Caki2 (cell line): ENCODE results near the gene TIRAP. TPM values are rescaled to one million over a fixed set of nuclear protein-coding genes. Genes with fewer than 3 reads are reported as not detected.
"Not testable (repeated sequence)": the region's sequence is repeated elsewhere in the genome, so short reads cannot be mapped to it uniquely, and the experiment has no call there.

Experiments
- DNase-seq: peaks from one replicate; pipeline ENCODE4 v3.0.0-alpha.2; 2015; ENCODE audit warnings: low read depth
- in situ Hi-C: cut with HindIII; loops from 2 replicates; pipeline ENCODE4 v1.10.0; 2016; ENCODE audit warnings: low sequenced_read_pairs, low pct_unique_long_range_greater_than_20kb, mixed read lengths
- total RNA-seq: library from RNA; depleted of rRNA; stranded (reverse); fragments of >200 nt; shearing (Covaris generic); gene quantifications from 2 replicates; pipeline ENCODE4 v1.2.3, GENCODE V29; 2014; ENCODE audit warnings: low replicate concordance

TIRAP gene
- total RNA-seq, 1 experiment from 2014 or later: 2.0 TPM

- DNase-seq: no peak
- in situ Hi-C loops: no loop called here
These were observed 1.6 kb upstream of the TIRAP start for GRCh38 chr11:126281245-126281644.

- in situ Hi-C loops: no loop called here
- no peak for DNase-seq
These were observed 1.2 kb upstream of the TIRAP start for GRCh38 chr11:126281666-126282175.

- in situ Hi-C loops: no loop called here
- no peak for DNase-seq
These were observed 545 bp upstream of the TIRAP start for GRCh38 chr11:126282361-126282735.

- in situ Hi-C loops: no loop called here
- peak; percentile 65 for DNase-seq
These were observed 1.9 kb downstream of the TIRAP start for GRCh38 chr11:126284829-126285228.

- in situ Hi-C loops: no loop called here
- DNase-seq: no peak
These were observed 5.3 kb downstream of the TIRAP start for GRCh38 chr11:126288237-126288636.

- DNase-seq: no peak
- in situ Hi-C loops: no loop called here
These were observed 8.0 kb downstream of the TIRAP start for GRCh38 chr11:126290887-126291286.

- in situ Hi-C loops: no loop called here
- DNase-seq: no peak
These were observed 10.8 kb downstream of the TIRAP start for GRCh38 chr11:126293726-126294125.

- DNase-seq: no peak
- in situ Hi-C loops: no loop called here
These were observed 14.1 kb downstream of the TIRAP start for GRCh38 chr11:126297004-126297403.

- DNase-seq: peak; percentile 78
- in situ Hi-C loops: no loop called here
These were observed 20.9 kb downstream of the TIRAP start, which contains the start of gene DCPS for GRCh38 chr11:126303623-126304456. TSS of gene DCPS (plus strand) at chr11:126304060. CDS start at chr11:126304081, 21 bp downstream.

GRCh38 chr11:126304457-126305075, 21.7 kb downstream of the TIRAP start:
- DNase-seq: no peak
- in situ Hi-C loops: no loop called here

GRCh38 chr11:126305699-126306098, 22.8 kb downstream of the TIRAP start:
- DNase-seq: no peak
- in situ Hi-C loops: no loop called here

- DNase-seq: no peak
- in situ Hi-C loops: no loop called here
These were observed 24.8 kb downstream of the TIRAP start for GRCh38 chr11:126307706-126308105.

GRCh38 chr11:126308271-126308671, 25.4 kb downstream of the TIRAP start:
- no peak for DNase-seq
- in situ Hi-C loops: no loop called here

GRCh38 chr11:126308771-126309170, 25.9 kb downstream of the TIRAP start:
- in situ Hi-C loops, DNase-seq: not testable (repeated sequence)

- in situ Hi-C loops: no loop called here
These were observed 27.5 kb downstream of the TIRAP start for GRCh38 chr11:126310200-126310991.

GRCh38 chr11:126310992-126311310, 28.1 kb downstream of the TIRAP start:
- no peak for DNase-seq
- in situ Hi-C loops: no loop called here

More at GRCh38 chr11:126310200-126310991, 27.5 kb downstream of the TIRAP start:
- peak; percentile 49 for DNase-seq

GRCh38 chr11:126311401-126312291, 28.8 kb downstream of the TIRAP start:
- in situ Hi-C loops: no loop called here
- DNase-seq: no peak

- in situ Hi-C loops: no loop called here
- DNase-seq: no peak
These were observed 30.1 kb downstream of the TIRAP start for GRCh38 chr11:126312961-126313360.
